Ishikawa (cell line): ENCODE measurements around the gene PFKP.

ENCODE experiments used
- CEBPB ChIP-seq: IDR thresholded peaks from 2 replicates; pipeline ENCODE4 v1.6.1; 2012
- CREB1 ChIP-seq: IDR thresholded peaks from 2 replicates; pipeline ENCODE4 v1.6.1; 2012; ENCODE audit warnings: low read depth
- EP300 ChIP-seq: IDR thresholded peaks from 2 replicates; pipeline ENCODE4 v1.6.1; 2012; ENCODE audit warnings: borderline replicate concordance
- RAD21 ChIP-seq: IDR thresholded peaks from 2 replicates; pipeline ENCODE4 v1.6.1; 2012; ENCODE audit warnings: low read depth
- TCF12 ChIP-seq: IDR thresholded peaks from 2 replicates; pipeline ENCODE4 v1.6.1; 2012; ENCODE audit warnings: low read depth
- YY1 ChIP-seq: IDR thresholded peaks from 2 replicates; pipeline ENCODE4 v1.6.1; 2012; ENCODE audit warnings: low read depth
- ZBTB7A ChIP-seq: IDR thresholded peaks from 2 replicates; pipeline ENCODE4 v1.6.1; 2012; ENCODE audit warnings: low read depth
- TF ChIP-seq, protein P1 (sequence below): IDR thresholded peaks from 2 replicates; pipeline ENCODE4 v1.6.1; 2012; ENCODE audit warnings: low read depth, mild to moderate bottlenecking
- TF ChIP-seq, protein P2 (sequence below): IDR thresholded peaks from 2 replicates; pipeline ENCODE4 v1.6.1; 2012

DNA sequence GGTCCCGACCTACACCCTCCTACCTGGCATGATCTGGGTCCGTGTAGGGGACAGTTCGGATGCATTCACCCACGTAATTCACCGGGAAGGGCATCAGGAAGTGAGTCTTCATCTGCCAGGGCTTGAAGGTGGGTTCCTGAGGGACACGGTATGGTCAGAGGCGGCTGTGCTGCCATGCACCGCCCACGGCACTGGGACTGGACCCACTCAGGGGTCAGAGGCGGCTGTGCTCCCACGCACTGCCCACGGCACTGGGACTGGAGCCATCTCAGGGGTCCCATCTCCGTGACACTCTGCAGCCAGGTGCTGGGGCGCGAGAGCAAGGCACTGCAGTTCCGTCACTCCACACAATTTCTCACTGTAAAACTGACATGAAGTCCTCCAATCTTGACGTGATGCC is 76.0 kb downstream of the PFKP start:
- no peak for TF ChIP-seq ZBTB7A
- TF ChIP-seq YY1 = no peak
- no peak for TF ChIP-seq CEBPB
- TF ChIP-seq, protein P1, sequence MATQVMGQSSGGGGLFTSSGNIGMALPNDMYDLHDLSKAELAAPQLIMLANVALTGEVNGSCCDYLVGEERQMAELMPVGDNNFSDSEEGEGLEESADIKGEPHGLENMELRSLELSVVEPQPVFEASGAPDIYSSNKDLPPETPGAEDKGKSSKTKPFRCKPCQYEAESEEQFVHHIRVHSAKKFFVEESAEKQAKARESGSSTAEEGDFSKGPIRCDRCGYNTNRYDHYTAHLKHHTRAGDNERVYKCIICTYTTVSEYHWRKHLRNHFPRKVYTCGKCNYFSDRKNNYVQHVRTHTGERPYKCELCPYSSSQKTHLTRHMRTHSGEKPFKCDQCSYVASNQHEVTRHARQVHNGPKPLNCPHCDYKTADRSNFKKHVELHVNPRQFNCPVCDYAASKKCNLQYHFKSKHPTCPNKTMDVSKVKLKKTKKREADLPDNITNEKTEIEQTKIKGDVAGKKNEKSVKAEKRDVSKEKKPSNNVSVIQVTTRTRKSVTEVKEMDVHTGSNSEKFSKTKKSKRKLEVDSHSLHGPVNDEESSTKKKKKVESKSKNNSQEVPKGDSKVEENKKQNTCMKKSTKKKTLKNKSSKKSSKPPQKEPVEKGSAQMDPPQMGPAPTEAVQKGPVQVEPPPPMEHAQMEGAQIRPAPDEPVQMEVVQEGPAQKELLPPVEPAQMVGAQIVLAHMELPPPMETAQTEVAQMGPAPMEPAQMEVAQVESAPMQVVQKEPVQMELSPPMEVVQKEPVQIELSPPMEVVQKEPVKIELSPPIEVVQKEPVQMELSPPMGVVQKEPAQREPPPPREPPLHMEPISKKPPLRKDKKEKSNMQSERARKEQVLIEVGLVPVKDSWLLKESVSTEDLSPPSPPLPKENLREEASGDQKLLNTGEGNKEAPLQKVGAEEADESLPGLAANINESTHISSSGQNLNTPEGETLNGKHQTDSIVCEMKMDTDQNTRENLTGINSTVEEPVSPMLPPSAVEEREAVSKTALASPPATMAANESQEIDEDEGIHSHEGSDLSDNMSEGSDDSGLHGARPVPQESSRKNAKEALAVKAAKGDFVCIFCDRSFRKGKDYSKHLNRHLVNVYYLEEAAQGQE = no peak
- TF ChIP-seq EP300 = no peak
- no peak for TF ChIP-seq CREB1
- TF ChIP-seq, protein P2, sequence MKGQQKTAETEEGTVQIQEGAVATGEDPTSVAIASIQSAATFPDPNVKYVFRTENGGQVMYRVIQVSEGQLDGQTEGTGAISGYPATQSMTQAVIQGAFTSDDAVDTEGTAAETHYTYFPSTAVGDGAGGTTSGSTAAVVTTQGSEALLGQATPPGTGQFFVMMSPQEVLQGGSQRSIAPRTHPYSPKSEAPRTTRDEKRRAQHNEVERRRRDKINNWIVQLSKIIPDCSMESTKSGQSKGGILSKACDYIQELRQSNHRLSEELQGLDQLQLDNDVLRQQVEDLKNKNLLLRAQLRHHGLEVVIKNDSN = no peak
- TF ChIP-seq RAD21 = no peak
- no peak for TF ChIP-seq TCF12
